Mesodermal cell (in vitro differentiated cells): ENCODE results near the gene ABCD1.
"Not testable (repeated sequence)": the region's sequence is repeated elsewhere in the genome, so short reads cannot be mapped to it uniquely, and the experiment has no call there.

Experiments
- H3K27ac ChIP-seq: 2 replicates; pipeline ENCODE4 v1.7.0; 2013; ENCODE audit warnings: mild to moderate bottlenecking, low read depth, low read length, moderate library complexity; ENCODE audit not compliant: severe bottlenecking
- H3K36me3 ChIP-seq: 2 replicates; pipeline ENCODE4 v1.7.1; 2013; ENCODE audit warnings: mild to moderate bottlenecking, low read length, moderate library complexity; ENCODE audit not compliant: control insufficient read depth, insufficient read depth
- H3K4me1 ChIP-seq: one replicate; pipeline ENCODE4 v1.7.1; 2013; ENCODE audit warnings: mild to moderate bottlenecking, low read length; ENCODE audit not compliant: insufficient read depth, control insufficient read depth, poor library complexity, severe bottlenecking
- H3K4me3 ChIP-seq: 2 replicates; pipeline ENCODE4 v1.7.0; 2013; ENCODE audit warnings: low read length, control low read depth, mild to moderate bottlenecking; ENCODE audit not compliant: insufficient read depth, poor library complexity, severe bottlenecking; ENCODE audit errors: extremely low read depth
- H3K9me3 ChIP-seq: 2 replicates; pipeline ENCODE4 v1.7.1; 2013; ENCODE audit warnings: mild to moderate bottlenecking, low read length, moderate library complexity; ENCODE audit not compliant: control insufficient read depth
- WGBS, 2 experiments: methylation state at CpG; one replicate each; pipeline ENCODE4 v1.1.5; 2013; ENCODE audit warnings: missing lambda C conversion rate in 2 of 2; ENCODE audit not compliant: insufficient coverage in 2 of 2; 5-methylcytosine and 5-hydroxymethylcytosine counted together

The ABCD1 gene

DNA sequence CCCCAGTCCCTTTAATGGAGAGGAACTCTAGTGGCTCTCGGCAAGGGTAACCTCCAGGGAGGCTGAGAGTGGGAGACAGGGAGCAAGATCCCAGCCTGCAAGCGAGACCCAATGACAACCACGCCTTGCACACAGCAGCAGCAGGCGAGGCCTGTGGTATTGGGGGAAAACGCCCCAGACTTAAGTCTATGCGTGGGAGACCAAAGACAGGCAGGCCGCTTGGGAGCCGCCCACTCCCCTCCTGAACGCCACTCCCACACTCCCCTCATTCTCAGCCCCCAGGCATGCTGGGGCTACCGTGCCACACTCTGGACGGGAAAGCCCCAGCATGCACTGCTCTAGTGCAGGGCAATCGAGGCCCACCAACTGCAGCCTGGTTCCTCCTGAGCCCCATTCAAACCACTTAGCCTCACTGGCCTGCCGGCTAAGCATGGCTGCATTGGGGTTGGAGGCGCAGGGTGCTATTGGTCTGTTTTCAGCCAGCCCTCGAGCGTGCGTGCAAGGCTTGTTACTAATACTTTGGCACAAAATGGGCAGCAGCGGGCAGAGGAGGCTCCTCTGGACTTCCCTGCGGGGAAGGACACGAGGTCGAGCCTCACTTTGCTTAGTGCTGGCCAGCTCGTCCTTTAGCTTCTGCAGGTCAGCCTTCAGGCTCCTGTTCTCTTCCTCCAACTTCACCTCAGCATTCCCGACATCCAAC lies 22.2 kb upstream of the ABCD1 start:
- Histone ChIP-seq H3K4me3 (no peak overlapping the region), H3K9me3 (no peaks in the 10 kb centered on the region), H3K36me3 (peaks cover 13% of the 10 kb centered on the region), H3K27ac (no peak overlapping the region), H3K4me1 (no peaks in the 10 kb centered on the region)
- WGBS, 2 experiments = 92 to 94% methylated on average over 7 to 12 of the region's 23 CpGs

DNA sequence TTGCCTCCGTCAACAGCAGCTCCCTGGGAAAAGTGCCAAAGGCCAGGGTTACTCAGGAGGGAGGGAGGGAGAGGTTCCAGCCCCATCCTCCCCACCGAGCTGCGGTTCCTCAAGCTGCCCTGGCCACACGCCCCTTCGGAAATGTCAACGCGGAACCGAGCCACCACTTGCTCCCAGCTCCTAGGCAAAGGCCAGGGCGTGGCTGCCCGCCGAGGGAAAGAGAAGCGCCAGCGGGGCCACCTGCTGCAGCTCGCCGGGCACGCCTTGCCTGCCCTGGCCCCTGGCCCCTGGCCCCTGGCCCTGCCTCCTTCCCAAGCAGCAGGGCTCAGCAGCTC lies 21.7 kb upstream of the ABCD1 start:
- Histone ChIP-seq H3K9me3 (no peaks in the 10 kb centered on the region), H3K36me3 (peaks cover 13% of the 10 kb centered on the region), H3K4me1 (no peaks in the 10 kb centered on the region), H3K4me3 (no peak overlapping the region), H3K27ac (no peak overlapping the region)
- 96% methylated on average over 11 of the region's 16 CpGs; no CpG with 5 or more reads in 1 of the 2 experiments for WGBS, 2 experiments

DNA sequence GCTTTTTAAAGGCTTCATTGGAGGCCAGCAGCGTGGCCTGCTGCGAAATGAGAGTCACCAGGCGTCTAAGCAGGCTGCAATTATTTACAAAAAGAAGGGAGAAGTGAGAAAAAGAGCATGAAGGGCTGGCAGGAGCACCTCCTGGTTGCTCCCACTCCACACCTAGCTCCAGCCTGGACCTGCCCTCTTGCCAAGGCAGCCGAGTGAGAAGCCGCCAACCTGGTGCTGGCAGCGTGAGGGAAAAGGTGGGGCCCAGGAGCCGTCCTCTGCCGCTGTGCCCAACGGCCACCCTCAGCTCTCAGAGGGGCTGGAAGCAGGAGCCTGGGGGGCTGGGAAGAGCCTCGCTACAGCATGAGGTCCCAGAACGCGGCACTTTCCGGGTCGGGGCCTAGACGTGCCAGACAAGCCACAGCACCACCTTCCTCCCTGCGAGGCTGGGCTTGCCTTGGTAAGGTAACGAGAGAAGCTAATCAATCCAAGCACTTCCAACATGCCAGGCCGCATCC lies 20.6 kb upstream of the ABCD1 start:
- Histone ChIP-seq H3K4me3 (no peak overlapping the region), H3K27ac (no peak overlapping the region), H3K36me3 (peaks cover 13% of the 10 kb centered on the region), H3K4me1 (no peaks in the 10 kb centered on the region), H3K9me3 (no peaks in the 10 kb centered on the region)
- 97 to 98% methylated on average over 6 to 9 of the region's 18 CpGs for WGBS, 2 experiments

DNA sequence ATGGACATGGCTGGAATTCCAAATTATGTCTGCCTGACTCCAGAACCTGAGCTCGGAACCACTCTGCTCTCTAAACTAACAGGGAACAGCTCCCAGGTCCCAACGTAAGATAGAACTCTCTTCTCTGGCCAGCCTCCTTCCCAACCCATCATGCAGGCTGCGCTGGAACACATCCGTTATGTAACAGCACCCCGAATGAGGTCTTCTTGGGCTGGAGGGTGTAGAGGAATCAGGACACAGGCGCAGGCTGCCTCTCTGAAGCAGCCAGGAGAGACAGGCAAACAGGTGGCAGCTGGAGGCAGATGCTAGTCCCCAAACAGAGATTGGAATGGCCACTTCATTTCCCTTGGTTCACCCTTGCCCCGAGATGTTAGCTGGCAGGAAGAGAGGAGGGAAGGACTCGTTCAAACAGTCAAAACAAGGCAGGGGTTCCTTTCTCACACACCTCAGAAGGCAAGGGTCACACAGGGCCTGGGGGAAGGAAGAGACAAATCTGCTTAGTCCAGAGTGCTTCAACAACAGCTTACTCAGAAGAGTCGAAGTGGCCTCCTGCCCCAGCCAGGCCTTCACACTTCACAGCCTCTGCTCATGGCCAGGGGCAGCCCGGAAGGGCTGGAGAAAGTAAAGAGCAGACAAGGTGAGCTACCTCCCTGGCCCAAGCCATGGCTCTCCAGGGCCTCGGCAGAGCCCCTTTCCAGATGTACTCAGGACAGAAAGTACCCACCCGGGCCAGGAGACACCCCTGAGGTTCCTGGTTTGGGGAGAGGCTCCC lies 19.8 kb upstream of the ABCD1 start:
- not testable (repeated sequence) for H3K4me1 ChIP-seq, H3K4me3 ChIP-seq, H3K9me3 ChIP-seq, H3K27ac ChIP-seq
- WGBS, 2 experiments = 100% methylated on average over 3 of the region's 12 CpGs; no CpG with 5 or more reads in 1 of the 2 experiments
- peaks cover 13% of the 10 kb centered on the region for H3K36me3 ChIP-seq

DNA sequence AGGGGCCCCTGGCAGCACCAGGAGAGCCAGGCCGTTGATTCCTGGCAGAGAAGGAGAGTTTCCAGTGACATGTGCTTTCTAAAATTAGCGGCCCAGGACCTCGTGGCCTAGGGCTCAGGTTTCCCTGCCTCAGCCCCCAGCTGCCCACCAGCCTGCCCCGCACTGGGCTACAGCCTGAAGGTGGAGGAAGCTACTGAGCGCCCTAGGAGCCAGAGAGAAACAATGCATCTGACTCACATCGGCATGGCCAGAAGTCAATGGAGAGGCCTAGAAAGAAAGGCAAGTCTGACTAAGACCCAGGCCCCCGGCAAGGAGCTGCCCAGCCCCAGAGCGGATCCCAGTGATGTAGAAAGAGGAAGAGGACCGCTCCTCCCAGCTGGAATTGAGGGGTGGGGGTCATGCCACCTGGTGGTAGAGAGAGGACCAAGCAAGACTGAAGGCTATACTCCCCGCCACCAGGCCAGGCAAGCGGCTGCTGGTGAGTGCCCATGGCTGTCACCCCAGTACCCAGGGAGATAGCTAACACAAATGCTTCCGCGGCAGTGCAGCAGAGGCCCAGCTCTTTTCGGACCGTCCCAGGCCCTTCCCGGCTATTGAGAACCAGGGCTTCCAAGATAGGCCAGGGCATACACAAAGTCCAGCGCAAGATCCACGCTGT lies 19.1 kb upstream of the ABCD1 start:
- H3K4me1 ChIP-seq, H3K27ac ChIP-seq, H3K9me3 ChIP-seq, H3K4me3 ChIP-seq: not testable (repeated sequence)
- WGBS, 2 experiments = 86 to 98% methylated on average over 6 to 9 of the region's 18 CpGs
- peaks cover 16% of the 10 kb centered on the region for H3K36me3 ChIP-seq

DNA sequence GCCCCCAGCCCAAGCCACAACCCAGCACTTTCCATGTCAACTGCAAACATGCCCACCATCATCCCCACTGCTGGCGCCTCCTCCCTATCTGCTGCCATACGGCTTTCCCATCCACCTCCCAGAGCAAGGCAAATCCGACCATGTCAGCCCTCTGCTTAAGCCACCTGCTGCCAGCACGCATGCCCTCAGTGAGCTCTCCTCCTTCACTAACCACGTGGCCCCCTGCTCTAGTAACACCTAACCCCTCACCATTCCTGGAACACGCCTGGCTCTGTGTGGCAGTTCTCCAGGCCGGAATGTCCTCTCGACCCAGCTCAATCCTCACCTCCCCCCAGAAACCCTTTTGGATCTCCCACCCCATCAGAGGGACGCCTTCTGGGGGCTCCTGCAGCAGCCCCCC lies 17.9 kb upstream of the ABCD1 start:
- no peak overlapping the region for H3K27ac ChIP-seq
- H3K4me1 ChIP-seq = no peaks in the 10 kb centered on the region
- no peak overlapping the region for H3K4me3 ChIP-seq
- peaks cover 8% of the 10 kb centered on the region for H3K36me3 ChIP-seq
- WGBS, 2 experiments = 93% methylated on average over 3 of the region's 9 CpGs; no CpG with 5 or more reads in 1 of the 2 experiments
- H3K9me3 ChIP-seq = no peaks in the 10 kb centered on the region

DNA sequence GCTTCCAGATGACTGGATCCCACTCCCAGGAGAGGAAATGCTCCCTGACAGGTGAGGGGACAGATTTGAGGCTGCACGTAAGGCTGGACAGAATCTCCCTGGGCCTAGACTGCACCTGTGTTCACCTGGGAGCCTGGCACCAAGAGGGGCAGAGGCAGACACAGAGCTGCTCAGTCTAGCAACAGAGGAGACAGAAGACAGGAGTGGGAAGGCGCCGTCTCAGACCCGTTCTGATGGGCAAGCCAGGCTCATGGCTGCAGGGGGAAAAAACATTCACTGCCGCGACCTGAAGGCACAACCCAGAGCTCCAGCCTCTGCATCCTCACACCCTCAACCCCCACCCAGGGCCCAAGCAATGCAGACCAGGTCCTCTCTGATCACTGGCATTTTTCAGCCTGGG lies 17.2 kb upstream of the ABCD1 start:
- Histone ChIP-seq H3K9me3 (no peaks in the 10 kb centered on the region), H3K4me1 (no peaks in the 10 kb centered on the region), H3K27ac (no peak overlapping the region), H3K4me3 (no peak overlapping the region), H3K36me3 (peaks cover 8% of the 10 kb centered on the region)
- WGBS, 2 experiments = 94 to 96% methylated on average over 3 to 4 of the region's 6 CpGs

DNA sequence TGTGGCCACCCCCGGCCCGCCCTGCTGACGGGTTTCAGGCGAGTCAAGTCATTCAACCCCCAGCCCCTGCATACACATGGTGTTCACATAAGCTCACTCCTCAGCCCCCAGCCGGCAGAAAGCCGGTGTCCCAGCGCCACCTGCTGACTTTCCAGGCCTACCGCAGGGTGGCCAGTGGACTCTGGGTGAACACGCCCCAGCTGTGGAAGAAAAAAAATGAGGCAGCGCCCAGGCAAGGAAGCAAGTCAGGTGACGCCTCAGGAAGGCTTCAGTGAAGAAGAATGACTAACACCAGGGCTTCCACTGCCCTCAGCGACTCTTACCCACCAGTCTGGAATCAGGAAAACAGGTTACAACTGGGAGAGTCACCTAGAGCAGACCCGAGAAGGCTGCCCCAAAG lies 16.2 kb upstream of the ABCD1 start:
- WGBS, 2 experiments = 20 to 48% methylated on average over 1 to 2 of the region's 13 CpGs
- no peak overlapping the region for H3K4me3 ChIP-seq
- no peak overlapping the region for H3K27ac ChIP-seq
- H3K36me3 ChIP-seq = peaks cover 10% of the 10 kb centered on the region
- H3K4me1 ChIP-seq = no peaks in the 10 kb centered on the region
- H3K9me3 ChIP-seq = no peaks in the 10 kb centered on the region

DNA sequence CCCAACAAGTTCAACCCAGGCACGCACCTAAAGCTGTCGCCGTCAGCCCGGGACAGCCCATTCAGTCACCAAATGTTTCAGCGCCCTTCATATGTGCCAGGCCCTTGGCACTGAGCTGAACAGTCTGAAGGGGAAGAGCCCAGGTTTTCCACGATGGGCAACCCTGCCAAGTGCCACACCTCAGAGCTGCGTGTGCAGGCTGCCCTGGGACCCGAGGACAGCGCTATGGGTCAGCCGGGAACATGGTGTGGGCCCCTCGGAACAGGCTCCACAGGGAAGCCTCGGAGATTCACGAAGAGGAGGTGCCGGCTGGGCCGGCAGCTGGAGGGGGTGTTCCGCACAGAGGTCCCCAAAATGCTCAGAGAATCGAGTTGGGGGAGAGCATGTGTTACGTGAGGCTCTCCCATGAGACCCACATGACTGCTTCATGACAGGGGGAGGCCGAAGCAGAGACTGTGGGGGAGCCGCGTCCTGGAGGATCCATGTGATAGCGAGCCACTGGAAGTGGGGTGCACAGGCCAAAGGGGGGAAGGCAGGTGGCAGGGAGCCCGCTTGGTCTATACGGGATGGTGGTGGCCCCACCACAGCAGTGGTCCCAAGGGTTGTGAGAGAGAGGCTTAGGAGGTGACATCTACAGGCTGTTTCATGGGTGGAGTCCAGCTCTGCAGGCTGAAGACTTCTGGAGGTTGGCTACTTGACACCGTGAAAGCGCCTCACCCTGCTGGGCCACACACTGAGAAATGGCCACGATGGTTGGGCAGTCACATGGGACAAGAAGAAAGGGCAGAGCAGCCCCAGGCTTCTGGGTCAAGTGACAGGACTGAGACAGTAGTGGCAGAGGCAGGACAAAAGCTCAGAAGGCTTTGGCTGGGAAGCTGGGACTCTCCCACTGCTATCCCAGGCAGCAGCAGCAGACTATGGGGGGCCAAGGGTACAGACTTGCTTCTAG lies 14.7 kb upstream of the ABCD1 start:
- peaks cover 8% of the 10 kb centered on the region for H3K4me1 ChIP-seq
- peaks cover 17% of the 10 kb centered on the region for H3K36me3 ChIP-seq
- H3K27ac ChIP-seq = no peak overlapping the region
- 96 to 98% methylated on average over 18 to 22 of the region's 27 CpGs for WGBS, 2 experiments
- H3K9me3 ChIP-seq = no peaks in the 10 kb centered on the region
- no peak overlapping the region for H3K4me3 ChIP-seq

DNA sequence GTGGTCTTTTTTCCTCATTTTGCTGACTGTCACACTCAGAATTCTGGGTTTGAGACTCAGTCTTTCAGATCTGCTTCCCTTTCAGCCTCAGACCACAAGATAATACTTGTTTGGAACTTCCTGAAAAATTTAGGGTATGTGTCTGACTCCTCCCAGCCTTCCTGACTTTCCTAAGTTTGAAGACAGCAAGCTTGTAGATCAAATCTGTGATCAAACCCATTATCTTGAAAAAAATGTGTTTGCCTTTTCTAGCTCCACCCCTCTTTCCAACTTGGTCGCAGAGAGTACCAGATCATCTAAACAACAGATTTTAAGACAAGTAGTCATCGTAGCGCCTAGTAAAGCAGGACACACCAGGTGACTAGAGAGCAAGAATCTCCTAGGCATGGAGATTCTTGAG lies 10.4 kb upstream of the ABCD1 start:
- Histone ChIP-seq H3K36me3 (peaks cover 52% of the 10 kb centered on the region), H3K27ac (no peak overlapping the region), H3K4me3 (no peak overlapping the region), H3K9me3 (no peaks in the 10 kb centered on the region), H3K4me1 (peaks cover 13% of the 10 kb centered on the region)
- no CpG with 5 or more reads among the region's 3 CpGs for WGBS, 2 experiments
